Measurements from ENCODE around the gene MED28.
"Not testable (repeated sequence)": the region's sequence is repeated elsewhere in the genome, so short reads cannot be mapped to it uniquely, and the experiment has no call there.

MED28 gene

DNA sequence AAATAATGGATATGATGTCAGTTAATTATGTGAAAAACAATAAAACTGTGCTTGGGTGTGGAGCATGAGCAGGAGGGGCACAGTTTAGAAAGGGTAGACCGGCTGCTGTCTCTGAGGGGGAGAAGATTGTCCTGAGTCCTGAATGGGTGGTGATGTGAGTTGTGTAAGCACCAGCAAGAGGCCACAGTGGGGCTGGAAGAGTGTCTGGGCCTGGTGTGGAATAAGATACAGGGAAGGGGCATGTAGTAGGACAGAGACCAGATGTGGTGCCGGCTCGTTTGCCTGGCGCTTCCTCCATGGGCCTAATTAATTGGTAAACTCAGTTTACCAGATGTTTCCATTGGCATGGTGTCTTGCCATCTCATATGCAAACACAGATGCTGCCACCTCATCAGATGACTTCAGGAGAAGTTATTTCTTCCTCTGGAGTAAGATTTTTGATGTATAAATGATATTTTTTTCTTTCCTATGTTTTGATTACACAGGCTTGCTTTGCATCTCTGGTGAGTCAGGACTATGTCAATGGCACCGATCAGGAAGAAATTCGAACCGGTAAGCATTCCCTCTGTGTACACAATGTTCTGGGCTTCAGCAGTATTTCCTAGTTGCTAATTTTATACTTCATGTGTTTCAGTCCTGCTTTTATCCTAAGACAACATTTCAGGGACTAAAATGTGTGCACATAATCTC lies 5.1 kb downstream of the MED28 start:
- DNase-seq = no peak

- no peak for DNase-seq
Measured at GRCh38 chr4:17623451-17624001, 9.1 kb downstream of the MED28 start.

DNA sequence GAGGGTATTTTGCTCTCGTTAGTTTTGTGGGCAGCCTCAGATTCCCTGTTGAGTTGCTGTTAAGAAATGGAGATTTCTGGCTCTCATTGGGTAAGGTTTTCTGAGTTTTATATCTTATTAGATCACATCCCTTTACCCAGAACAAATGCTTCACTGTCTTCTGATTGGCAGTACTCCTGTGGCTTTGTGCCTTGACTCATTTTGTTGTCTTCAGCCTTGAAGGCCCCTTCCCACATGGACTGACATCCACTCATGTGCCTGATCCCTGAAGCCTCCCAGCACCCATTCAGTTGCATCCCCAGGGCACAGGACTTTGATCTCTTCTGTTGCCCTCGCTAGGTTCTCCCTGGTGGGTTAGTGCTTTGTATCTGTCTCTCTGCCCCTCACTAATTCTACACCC lies 10.4 kb downstream of the MED28 start:
- DNase-seq = no peak

DNA sequence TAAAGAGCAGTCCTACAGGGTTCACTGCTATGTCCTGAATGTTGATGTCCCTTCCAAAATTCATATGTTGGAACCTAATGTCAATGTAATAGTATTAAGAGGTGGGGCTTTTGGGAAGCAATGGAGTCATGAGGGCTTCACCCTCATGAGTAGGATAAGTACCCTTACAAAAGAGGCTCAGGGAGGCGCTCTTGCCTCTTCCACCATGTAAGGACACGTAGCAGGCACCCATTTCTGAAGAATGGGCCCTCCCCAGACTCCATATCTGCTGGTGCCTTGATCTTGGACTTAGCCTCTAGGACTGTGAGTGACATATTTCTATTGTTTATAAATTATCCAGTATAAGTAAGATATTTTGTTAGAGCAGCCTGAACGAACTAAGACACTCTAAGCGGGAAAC lies 15.8 kb downstream of the MED28 start:
- DNase-seq = no peak

DNA sequence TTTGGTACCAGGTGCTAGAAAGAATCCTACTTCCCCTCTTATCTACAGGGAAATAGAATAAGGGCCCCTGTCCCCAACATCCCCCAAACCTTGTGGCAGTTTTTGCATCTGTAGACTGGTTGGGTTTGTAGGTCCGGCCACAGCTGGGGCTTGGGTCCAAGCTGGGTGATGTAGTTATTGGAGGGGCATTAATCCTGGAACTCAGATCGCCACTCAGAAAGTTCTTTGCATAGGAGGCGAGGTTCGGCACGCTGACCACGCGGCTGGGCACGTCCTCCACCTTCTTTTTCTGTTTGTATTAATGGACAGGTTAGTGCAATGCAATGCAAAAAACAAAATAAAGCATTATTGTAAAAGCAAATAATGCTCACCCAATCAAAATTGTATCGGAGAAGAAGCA lies 19.2 kb downstream of the MED28 start:
- DNase-seq = no peak

DNA sequence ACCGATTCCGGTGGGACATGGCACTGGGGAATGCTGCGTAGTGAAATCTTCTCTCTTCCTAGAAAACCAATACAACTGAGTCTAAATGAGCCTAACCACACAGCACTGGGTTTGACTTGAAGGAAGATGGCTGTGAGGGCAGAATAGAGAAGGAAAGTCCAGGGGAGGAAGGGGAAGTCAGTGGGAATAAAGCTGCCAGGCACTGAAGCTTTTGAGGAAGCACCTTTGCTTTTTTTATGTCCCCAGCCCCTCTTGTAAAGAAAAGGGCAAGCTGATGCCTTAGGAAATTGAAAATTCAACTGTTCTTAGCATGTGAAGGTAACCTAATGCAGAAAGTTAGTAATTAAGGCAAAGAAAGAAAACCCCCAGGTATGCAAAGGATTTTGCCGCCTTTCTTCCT lies 20.6 kb downstream of the MED28 start:
- DNase-seq = peak; percentile 2

GRCh38 chr4:17636341-17636695 lies 21.9 kb downstream of the MED28 start:
- no peak for DNase-seq

- DNase-seq = peak; percentile 27
Measured at GRCh38 chr4:17636696-17637622, 22.5 kb downstream of the MED28 start.

GRCh38 chr4:17639136-17639535 lies 24.7 kb downstream of the MED28 start:
- DNase-seq = no peak

DNA sequence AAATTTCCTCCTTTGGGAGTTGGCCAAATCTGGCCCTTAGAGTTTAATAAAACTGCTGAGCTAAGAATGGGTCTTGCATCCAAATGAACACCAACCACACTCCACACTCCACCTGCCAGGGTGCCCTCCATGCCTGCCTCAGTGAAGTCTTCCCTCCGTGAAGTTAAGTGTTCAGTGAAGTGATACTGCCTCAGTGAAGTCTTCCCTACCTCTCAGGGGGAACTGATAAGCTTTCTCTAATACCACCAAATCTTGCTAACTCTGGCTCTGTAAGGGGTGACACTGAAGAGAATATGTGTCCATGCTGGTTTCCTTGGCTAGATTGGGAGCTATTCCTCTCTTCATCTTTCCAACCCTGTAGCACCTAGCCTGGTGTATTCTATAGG lies 27.9 kb downstream of the MED28 start:
- DNase-seq = no peak

DNA sequence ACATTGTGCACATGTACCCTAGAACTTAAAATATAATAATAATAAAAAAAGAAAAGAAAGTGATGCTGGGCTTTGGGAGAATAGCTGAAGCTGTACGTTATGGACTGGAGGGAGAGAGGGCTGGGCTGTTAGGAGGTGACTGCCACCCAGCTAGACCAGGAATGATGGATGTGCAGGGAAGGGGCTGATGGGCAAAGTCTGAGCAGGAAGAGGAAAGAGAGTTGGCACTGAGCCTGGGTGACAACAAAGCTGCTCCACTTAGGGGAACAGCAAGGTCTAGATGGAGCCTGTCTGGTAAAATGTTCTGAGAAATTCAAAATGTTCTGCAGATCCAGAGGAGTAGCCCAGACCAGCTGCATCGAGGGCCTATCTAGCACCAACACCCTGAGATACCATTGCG lies 32.3 kb downstream of the MED28 start:
- no peak for DNase-seq

GRCh38 chr4:17647176-17647806 lies 32.9 kb downstream of the MED28 start:
- no peak for DNase-seq

GRCh38 chr4:17647927-17648326 lies 33.5 kb downstream of the MED28 start:
- no peak for DNase-seq

DNA sequence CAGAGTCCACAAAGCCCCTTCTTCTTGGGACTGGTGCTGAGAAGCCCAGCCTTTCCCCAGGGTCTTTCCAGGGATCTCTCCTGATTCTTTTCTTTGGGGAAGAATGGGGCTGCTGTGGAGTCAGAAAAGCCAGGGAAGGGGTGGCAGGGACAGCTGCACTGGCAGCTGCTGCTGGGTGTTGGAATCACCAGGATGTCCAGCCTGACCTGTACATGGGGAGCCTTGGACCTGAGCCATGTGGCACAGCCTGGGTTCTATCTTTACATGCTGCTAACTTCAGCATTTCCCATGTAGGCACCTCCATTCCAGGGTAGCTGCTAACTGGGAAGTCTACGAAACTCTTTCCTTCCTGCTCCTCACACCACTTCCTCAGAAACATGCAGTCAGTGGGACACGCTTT lies 36.0 kb downstream of the MED28 start:
- DNase-seq = no peak

- DNase-seq = no peak
Measured at GRCh38 chr4:17654701-17655100, 40.3 kb downstream of the MED28 start.

DNA sequence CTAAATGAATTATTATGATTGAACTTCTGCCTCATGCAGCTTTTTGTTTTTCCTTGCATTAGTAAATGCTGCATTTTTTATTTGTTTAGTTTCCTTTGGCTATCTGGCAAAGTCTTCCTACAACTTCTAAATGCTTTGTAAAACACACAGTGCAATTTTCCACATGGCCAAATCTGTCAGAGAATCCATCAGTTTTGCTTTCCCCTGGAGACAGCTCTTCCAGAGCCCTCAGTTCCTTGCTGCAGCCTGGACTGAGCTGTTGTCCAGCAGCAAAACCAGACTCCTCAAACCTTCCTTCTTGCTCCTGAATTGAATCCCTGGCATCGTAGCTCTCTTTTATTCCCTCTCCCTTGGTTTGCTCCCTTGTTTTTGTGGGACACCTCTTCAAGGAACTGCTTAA lies 42.6 kb downstream of the MED28 start:
- no peak for DNase-seq

DNA sequence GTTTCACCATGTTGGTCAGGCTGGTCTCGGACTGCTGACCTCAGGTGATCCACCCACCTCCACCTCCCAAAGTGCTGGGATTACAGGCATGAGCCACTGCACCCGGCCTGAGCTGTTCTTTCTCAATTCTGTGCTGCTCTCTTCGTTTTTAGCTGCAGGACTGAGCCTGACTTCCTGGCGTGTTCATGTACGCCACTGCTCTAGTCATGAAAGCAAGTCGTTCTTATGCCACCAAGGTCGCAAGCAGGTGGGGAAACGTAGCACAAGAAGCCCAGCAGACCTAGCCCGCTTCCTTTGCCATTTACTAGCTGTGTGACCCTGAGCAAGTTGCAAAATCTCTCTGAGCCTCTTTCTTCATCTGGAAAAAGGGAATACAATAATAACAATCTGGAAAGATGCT lies 43.4 kb downstream of the MED28 start:
- no peak for DNase-seq

DNA sequence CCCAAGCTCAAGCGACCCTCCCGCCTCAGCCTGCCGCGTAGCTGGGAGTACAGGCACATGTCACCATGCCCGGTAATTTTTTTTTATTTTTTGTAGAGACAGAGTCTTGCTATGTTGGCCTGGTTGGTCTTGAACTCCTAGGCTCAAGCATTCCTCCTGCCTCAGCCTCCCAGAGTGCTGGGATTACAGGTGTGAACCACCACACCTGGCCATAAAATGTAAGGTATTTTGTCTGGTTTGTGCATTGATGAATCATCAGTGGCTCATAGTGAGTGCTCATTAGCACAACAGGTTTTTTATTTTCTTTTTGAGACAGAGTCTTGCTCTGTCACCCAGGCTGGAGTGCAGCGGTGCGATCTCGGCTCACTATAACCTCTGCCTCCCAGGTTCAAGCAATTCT lies 44.8 kb downstream of the MED28 start:
- DNase-seq = not testable (repeated sequence)

DNA sequence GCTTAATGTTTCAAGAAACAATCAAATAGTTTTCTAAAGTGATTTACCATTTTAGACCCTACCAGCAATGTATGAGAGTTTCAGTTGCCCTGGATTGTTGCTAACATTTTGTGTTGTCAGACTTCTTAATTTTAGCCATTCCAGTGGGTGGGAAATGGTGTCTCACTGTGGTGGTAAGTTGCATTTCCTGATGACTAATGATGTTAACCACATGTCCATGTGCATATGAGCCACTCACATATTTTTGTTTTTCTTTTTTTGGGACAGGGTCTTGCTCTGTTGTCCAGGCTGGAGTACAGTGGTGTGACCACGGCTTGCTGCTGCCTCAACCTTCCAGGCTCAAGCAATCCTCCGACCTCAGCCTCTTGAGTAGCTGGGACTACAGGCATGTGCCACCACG lies 48.3 kb downstream of the MED28 start:
- DNase-seq = no peak

DNA sequence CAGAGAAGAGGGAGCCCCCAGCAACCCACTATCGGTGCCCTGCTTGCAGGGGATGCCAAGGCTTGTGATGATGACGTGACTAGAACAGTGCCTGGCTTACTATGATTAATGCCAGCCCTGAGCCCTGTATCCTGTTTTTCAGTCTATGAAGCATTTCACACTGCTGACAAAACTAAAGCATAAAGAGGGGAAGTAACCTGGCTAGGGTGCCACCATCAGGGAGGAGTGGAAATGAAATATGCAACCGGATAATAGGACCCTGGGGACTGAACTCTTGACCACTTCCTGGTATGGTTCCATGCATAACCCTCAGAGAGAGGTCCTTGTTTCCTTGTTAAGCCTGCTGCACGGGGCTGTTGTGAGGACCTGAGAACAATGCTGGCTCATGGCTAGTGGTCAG lies 50.3 kb downstream of the MED28 start:
- no peak for DNase-seq

DNA sequence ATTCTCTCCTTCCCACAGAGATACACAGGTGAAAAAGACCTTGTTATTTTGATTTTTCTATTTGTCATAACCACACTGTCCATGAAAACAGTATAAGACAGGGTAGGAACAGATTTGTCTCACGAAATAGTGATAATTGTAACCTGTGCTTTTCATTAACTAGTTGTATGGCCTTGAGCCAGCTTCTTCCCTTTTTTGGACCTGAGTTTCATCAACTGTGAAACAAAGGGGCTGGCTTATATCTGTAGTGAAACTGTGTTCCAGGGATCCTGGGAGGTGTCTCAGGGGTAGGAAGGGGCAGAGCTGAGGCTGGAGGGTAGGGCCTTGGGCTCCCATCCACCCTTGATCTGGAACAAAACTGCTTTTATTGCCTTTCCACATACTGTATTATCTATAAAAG lies 50.9 kb downstream of the MED28 start:
- no peak for DNase-seq

GRCh38 chr4:17665852-17666251 lies 51.4 kb downstream of the MED28 start:
- no peak for DNase-seq

DNA sequence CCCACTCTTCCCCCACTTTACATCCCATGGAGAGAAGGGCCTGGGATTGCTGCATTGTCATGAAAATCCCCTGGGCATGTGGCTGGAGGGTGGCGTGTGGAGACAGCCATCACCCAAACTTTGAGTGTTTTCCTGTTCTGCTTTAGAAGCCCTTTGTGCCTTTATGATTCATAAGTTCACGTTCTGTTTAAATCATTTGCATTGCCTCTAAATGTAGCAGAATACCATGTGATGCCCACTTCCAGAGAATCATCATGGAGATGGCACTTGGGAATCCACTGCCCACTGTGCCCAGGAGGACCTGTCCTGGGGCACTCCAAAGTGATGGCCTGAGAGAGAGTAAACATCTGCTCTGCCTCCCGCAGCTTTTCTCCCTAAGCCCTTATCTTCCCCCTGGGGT lies 52.8 kb downstream of the MED28 start:
- no peak for DNase-seq
